ENCODE data around the gene MTRF1. TPM values are rescaled to one million over a fixed set of nuclear protein-coding genes. Genes with fewer than 3 reads are reported as not detected.

Gene MTRF1
- total and polyA plus RNA-seq, 2 of the 8 experiments (the other 6 are each of a cell fraction or from before 2014, with no cell fraction given) = 8.0 to 19.2 TPM

DNA sequence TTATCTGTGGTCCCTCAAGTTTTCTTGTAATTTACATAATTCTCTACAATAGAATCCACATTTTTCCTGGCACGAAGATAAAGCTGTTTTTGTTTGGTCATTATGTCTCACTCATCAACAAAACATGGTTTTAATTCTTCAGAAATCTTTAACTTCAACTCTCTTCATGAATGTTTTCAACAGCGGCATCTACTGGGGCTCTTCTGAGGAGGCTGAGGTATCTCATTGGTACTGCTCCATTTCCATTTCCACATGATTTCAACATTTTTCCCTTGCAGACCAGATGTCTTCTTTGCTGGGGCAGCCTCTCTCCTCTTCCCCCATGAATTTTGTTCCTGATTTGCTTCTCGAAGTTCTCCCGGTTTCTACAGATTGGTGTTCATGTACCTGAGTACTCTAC is 63.2 kb downstream of the MTRF1 start:
- Histone ChIP-seq H2BK15ac (ENCODE audit: low read length) (no peak overlapping the region), H3K27ac (ENCODE audit: low read depth, low read length) (no peak overlapping the region), H2BK20ac (ENCODE audit: low read length) (no peak overlapping the region), H3K79me2 (ENCODE audit: control insufficient read depth in 1 of 2, insufficient read depth in 2 of 2, low read length in 2 of 2) (no peaks in the 10 kb centered on the region), H3K36me3 (ENCODE audit: control insufficient read depth in 2 of 4, insufficient read depth in 4 of 4, low read length in 3 of 4) (no peaks in the 10 kb centered on the region), H4K20me1 (replicated peaks in 1 of 2; ENCODE audit: control insufficient read depth in 1 of 2, insufficient read depth in 2 of 2, low read length in 2 of 2) (no peaks in the 10 kb centered on the region), H3K14ac (ENCODE audit: insufficient read length) (no peak overlapping the region), H3K4me1 (replicated peaks in 1 of 4; ENCODE audit: control insufficient read depth in 3 of 4, insufficient read depth in 4 of 4, low read length in 3 of 4) (no peaks in the 10 kb centered on the region), H3K79me1 (ENCODE audit: low read depth, low read length) (no peaks in the 10 kb centered on the region), H2BK120ac (replicated peaks; ENCODE audit: low read depth, low read length) (no peak overlapping the region), H2AK5ac (ENCODE audit: low read depth, low read length) (no peak overlapping the region), H3K4me3 (ENCODE audit: extremely low read depth in 1 of 4, insufficient read depth in 2 of 4, low read depth in 3 of 4, low read length in 4 of 4) (no peak overlapping the region), H3K4me2 (ENCODE audit: insufficient read depth in 1 of 2, low read depth in 2 of 2, low read length in 2 of 2) (no peak overlapping the region), H3K4ac (replicated peaks; ENCODE audit: insufficient read length, low read depth, low read length) (no peak overlapping the region), H2AFZ (ENCODE audit: low read length) (no peak overlapping the region), H3K56ac (replicated peaks; ENCODE audit: insufficient read length, low read depth, low read length) (no peak overlapping the region), H3K9ac (replicated peaks in 1 of 4; ENCODE audit: extremely low read depth in 1 of 4, low read depth in 3 of 4, low read length in 3 of 4) (no peak overlapping the region), H3K27me3 (replicated peaks in 1 of 4; ENCODE audit: control insufficient read depth in 3 of 4, extremely low read depth in 1 of 4, insufficient read depth in 3 of 4, low read length in 3 of 4) (no peaks in the 10 kb centered on the region), H2BK5ac (ENCODE audit: low read depth, low read length) (no peak overlapping the region), H3K9me3 (ENCODE audit: insufficient read depth in 2 of 2, low read depth in 1 of 2, low read length in 1 of 2) (no peaks in the 10 kb centered on the region), H2BK12ac (ENCODE audit: low read depth, low read length) (no peak overlapping the region), H4K91ac (replicated peaks; ENCODE audit: insufficient read length, low read length) (no peak overlapping the region), H4K8ac (ENCODE audit: extremely low read depth, insufficient read depth, low read length) (no peak overlapping the region), H4K5ac (ENCODE audit: insufficient read length, low read depth, low read length) (no peak overlapping the region), H3K18ac (ENCODE audit: extremely low read depth, low read length) (no peak overlapping the region), H3K23me2 (ENCODE audit: low read depth, low read length) (no peaks in the 10 kb centered on the region), H3K23ac (ENCODE audit: insufficient read length) (no peak overlapping the region)
- WGBS, 2 experiments (ENCODE audit: extremely low coverage in 1 of 2, insufficient coverage in 1 of 2, insufficient read length in 1 of 2, insufficient replicate concordance in 2 of 2, low coverage in 1 of 2, low lambda C conversion rate in 2 of 2, missing lambda C conversion rate in 1 of 2) = 91% methylated on average over 4 of the region's 4 CpGs; no CpG with 5 or more reads in 1 of the 2 experiments
- no peak for DNase-seq (ENCODE audit: low read depth in 1 of 2, low spot score in 2 of 2)
- no peak for FAIRE-seq
- POLR2A ChIA-PET (ENCODE audit: partially characterized antibody) = no interaction called here
- CTCF ChIA-PET (ENCODE audit: partially characterized antibody) = no interaction called here
- no peak for TF ChIP-seq RBBP5 (IDR thresholded peaks at IDR 0.05; ENCODE audit: borderline replicate concordance, low read depth, low read length)

Data from H1 (cell line).